Mucosa of descending colon (tissue), 3 donors: ENCODE results near the gene PRRG2. TPM values are rescaled to one million over a fixed set of nuclear protein-coding genes. Genes with fewer than 3 reads are reported as not detected.

ENCODE experiments used
- ATAC-seq: fragments of 200-7000 bp; cut with Tn5 transposase; one replicate; pipeline ENCODE4 v1.9.1; 2020; ENCODE audit warnings: mild to moderate bottlenecking, moderate library complexity
- DNase-seq, 3 donors: peaks; one replicate each; pipeline ENCODE4 v3.0.0-alpha.2; 2020
- H3K36me3 ChIP-seq: fragments of 200-600 bp; one replicate; pipeline ENCODE4 v1.8.0; 2021; ENCODE audit warnings: low read depth, mild to moderate bottlenecking
- H3K4me1 ChIP-seq: fragments of 200-600 bp; one replicate; pipeline ENCODE4 v1.8.0; 2021; ENCODE audit warnings: low read depth, mild to moderate bottlenecking
- H3K4me3 ChIP-seq: fragments of 200-600 bp; one replicate; pipeline ENCODE4 v1.8.0; 2021; ENCODE audit warnings: mild to moderate bottlenecking
- H3K9me3 ChIP-seq: fragments of 200-600 bp; one replicate; pipeline ENCODE4 v1.8.0; 2021; ENCODE audit warnings: mild to moderate bottlenecking
- CTCF ChIP-seq: fragments of 200-600 bp; IDR thresholded peaks from one replicate; pipeline ENCODE4 v1.8.0; 2022; ENCODE audit warnings: antibody characterized with exemption, mild to moderate bottlenecking
- intact Hi-C, 2 donors: fragments of 100-400 bp; cut with DNase I in 1 of 2; cut with micrococcal nuclease in 1 of 2; formaldehyde crosslinking; loops; one replicate each; pipeline versions ENCODE4 v1.11.0 to v1.11.1; 2022; cut with DNase I, micrococcal nuclease
- total RNA-seq, 3 donors: library from RNA; stranded (reverse); fragmentation: NEBNext Ultra II Directional in 2 of 3; extraction: Animal tissue kit (Norgen Biotek cat#: 25700) in 2 of 3; gene quantifications; one replicate each; pipeline versions ENCODE4 v1.2.1 to v1.2.4, GENCODE V29; 2021 to 2023
- donor health status: DM: no; HTN: no; CAD: no; lungs with moderate emphysema.
- donor health status: DM: no; HTN: no; CAD: no.
- donor health status: DM: no; HTN: yes; CAD: no.

PRRG2 gene
- total RNA-seq, 3 donors from 2014 or later, result 9.1 to 25.1 (median 18.9) TPM

- Histone ChIP-seq H3K9me3 (no peaks in the 10 kb centered on the region), H3K4me3 (no peak overlapping the region), H3K36me3 (peaks cover 6% of the 10 kb centered on the region), H3K4me1 (no peaks in the 10 kb centered on the region)
- ATAC-seq (no peak), DNase-seq (no peak)
- intact Hi-C loops, result no loop called here
- no peak for TF ChIP-seq CTCF
Measured at GRCh38 chr19:49538643-49539042, 42.5 kb upstream of the PRRG2 start.

GRCh38 chr19:49539192-49539952, 41.7 kb upstream of the PRRG2 start:
- Histone ChIP-seq H3K4me3 (no peak overlapping the region), H3K4me1 (no peaks in the 10 kb centered on the region), H3K36me3 (peaks cover 6% of the 10 kb centered on the region), H3K9me3 (no peaks in the 10 kb centered on the region)
- TF ChIP-seq CTCF, result no peak
- DNase-seq, result no peak
- intact Hi-C loops, result no loop called here
- no peak for ATAC-seq

- TF ChIP-seq CTCF, result no peak
- no peak overlapping the region for H3K4me3 ChIP-seq
- DNase-seq (no peak), ATAC-seq (no peak)
- intact Hi-C loops, result no loop called here
- H3K9me3 ChIP-seq, result no peaks in the 10 kb centered on the region
- peaks cover 9% of the 10 kb centered on the region for H3K4me1 ChIP-seq
- peaks cover 6% of the 10 kb centered on the region for H3K36me3 ChIP-seq
Measured at GRCh38 chr19:49541914-49542313, 39.2 kb upstream of the PRRG2 start.

- Histone ChIP-seq H3K4me3 (no peak overlapping the region), H3K4me1 (peaks cover 14% of the 10 kb centered on the region), H3K9me3 (no peaks in the 10 kb centered on the region), H3K36me3 (peaks cover 6% of the 10 kb centered on the region)
- no peak for TF ChIP-seq CTCF
- ATAC-seq (no peak), DNase-seq (no peak)
- intact Hi-C loops, result no loop called here
Measured at GRCh38 chr19:49542446-49542845, 38.7 kb upstream of the PRRG2 start.

GRCh38 chr19:49543032-49543431, 38.1 kb upstream of the PRRG2 start:
- no peaks in the 10 kb centered on the region for H3K9me3 ChIP-seq
- ATAC-seq (no peak), DNase-seq (no peak)
- peaks cover 6% of the 10 kb centered on the region for H3K36me3 ChIP-seq
- H3K4me1 ChIP-seq, result peaks cover 20% of the 10 kb centered on the region
- no peak overlapping the region for H3K4me3 ChIP-seq
- intact Hi-C loops, result no loop called here
- no peak for TF ChIP-seq CTCF

GRCh38 chr19:49544154-49544553, 37.0 kb upstream of the PRRG2 start:
- Histone ChIP-seq H3K4me1 (peaks cover 31% of the 10 kb centered on the region), H3K36me3 (peaks cover 2% of the 10 kb centered on the region), H3K9me3 (no peaks in the 10 kb centered on the region), H3K4me3 (no peak overlapping the region)
- intact Hi-C loops, result no loop called here
- no peak for TF ChIP-seq CTCF
- ATAC-seq (no peak), DNase-seq (no peak)
